Placental epithelial cell (primary cell): ENCODE measurements around the gene PLCB1. TPM values are rescaled to one million over a fixed set of nuclear protein-coding genes. Genes with fewer than 3 reads are reported as not detected.

ENCODE experiments used
- small RNA-seq: library from RNA; depleted of rRNA; stranded (forward); fragments of <200 nt; gene quantifications from one replicate; pipeline ENCODE3, GENCODE V24; 2012
- total RNA-seq: library from RNA; depleted of rRNA; stranded (reverse); fragments of >200 nt; gene quantifications from 2 replicates; pipeline ENCODE4 v1.2.3, GENCODE V29; 2012

The PLCB1 gene
- total RNA-seq: 0.98 and 1.6 TPM in 2 replicates

DNA sequence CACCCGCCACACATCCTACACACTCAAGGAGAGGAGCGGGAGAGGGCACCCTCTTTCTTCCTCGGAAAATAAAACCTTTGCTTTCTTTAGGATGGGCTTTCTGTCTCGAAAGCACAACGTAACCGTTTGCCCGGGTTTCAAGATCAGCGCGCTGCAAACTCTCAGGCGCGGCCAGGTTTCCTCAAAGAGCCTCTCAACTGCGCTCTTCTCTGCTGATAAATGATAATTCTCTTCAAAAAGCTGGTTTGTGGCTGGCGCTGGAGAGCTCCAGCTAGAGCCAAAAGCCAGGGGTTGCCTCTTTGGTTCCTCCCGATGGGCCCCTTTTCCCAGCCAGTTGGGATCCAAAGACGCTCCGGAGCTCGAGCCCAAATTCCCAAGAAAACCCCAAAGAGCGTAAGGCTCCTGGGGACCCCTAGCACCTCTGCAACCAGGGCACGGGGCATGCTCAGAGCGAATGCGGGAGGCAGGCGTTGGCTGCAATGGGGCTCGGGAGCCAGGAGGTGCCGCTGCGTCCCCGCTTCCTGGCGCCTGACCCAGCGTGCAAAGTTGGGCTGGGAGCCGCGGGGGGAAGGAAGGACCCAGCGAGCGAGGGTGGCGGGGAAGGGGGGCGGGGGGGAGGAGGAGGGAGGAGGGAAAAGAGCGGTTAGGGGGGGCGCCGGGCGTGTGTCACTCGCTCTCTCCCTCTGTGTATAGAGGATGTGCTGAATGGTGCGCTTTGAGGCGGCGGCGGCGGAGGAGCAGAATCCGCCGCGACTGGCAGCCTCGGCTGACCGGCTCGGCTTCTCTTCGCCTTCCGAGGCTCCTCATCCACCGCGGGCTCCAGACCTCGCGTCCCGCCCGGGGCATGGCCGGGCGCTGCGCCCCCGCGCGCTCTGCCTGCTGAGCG, at the start of gene PLCB1:
PLCB1 (plus strand) TSS at position 669 of the 886 bp plus-strand sequence. CDS start 386 bp downstream, outside the sequence.

Small RNAs within 50 kb of the gene (small RNA-seq; reads per million reads assigned to genes)
- gene AL445567.1 (not detected), gene RNU105B (0.17 reads per million)

Other genes starting within 250 kb of the PLCB1 start
- not detected in 2 replicates for gene HAO1, start 191.8 kb upstream of the PLCB1 start, total RNA-seq
- 23.2 and 29.4 TPM in 2 replicates for gene TMX4, start 112.5 kb upstream of the PLCB1 start, total RNA-seq